K562 (cell line): Measurements from ENCODE around the gene SLC44A1. TPM values are rescaled to one million over a fixed set of nuclear protein-coding genes. Genes with fewer than 3 reads are reported as not detected.

Experiments
- BACH1 ChIP-seq: fragments of 200-800 bp; sonication (Bioruptor generic); IDR thresholded peaks from 2 replicates; pipeline ENCODE4 v1.6.1; 2016; ENCODE audit warnings: missing genetic modification characterization, missing compliant biosample characterization
- COPS2 ChIP-seq: fragments of 450-650 bp; conservative IDR thresholded peaks from 2 replicates; pipeline ENCODE4 v1.6.1; 2016; ENCODE audit warnings: mild to moderate bottlenecking, moderate library complexity
- CREB1 ChIP-seq, 2 experiments: sonication (generic) in 1 of 2; formaldehyde crosslinking in 1 of 2; IDR thresholded peaks; 2 replicates each; pipeline versions ENCODE4 v1.6.1 to v1.8.0; 2012 to 2022; ENCODE audit warnings: inconsistent platforms in 1 of 2, mild to moderate bottlenecking in 1 of 2, missing genetic modification reagents in 1 of 2, moderate library complexity in 1 of 2
- CSDE1 ChIP-seq, 2 experiments: fragments of 450-650 bp; IDR thresholded peaks; 2 replicates each; pipeline ENCODE4 v1.6.1; 2016; ENCODE audit warnings: mild to moderate bottlenecking in 1 of 2
- GABPB2 ChIP-seq: fragments of 250-450 bp; sonication (Bioruptor Pico); conservative IDR thresholded peaks from 2 replicates; pipeline ENCODE4 v1.5.1; 2021; ENCODE audit warnings: mild to moderate bottlenecking
- JUN ChIP-seq, 2 experiments: sonication (generic) in 1 of 2; formaldehyde crosslinking in 1 of 2; IDR thresholded peaks; 2 replicates each; pipeline versions ENCODE4 v1.6.1 to v1.8.0; 2012 to 2022; ENCODE audit warnings: borderline replicate concordance in 2 of 2, mild to moderate bottlenecking in 2 of 2, improper control_type of control experiment in 1 of 2, low read depth in 1 of 2, low read length in 1 of 2, missing genetic modification reagents in 1 of 2
- KAT8 ChIP-seq: fragments of 450-650 bp; IDR thresholded peaks from 2 replicates; pipeline ENCODE4 v1.6.1; 2016; ENCODE audit warnings: low read depth, mild to moderate bottlenecking
- KHSRP ChIP-seq: fragments of 450-650 bp; IDR thresholded peaks from 2 replicates; pipeline ENCODE4 v1.6.1; 2017
- KLF6 ChIP-seq: fragments of 250-450 bp; sonication (Bioruptor Pico); IDR thresholded peaks from 2 replicates; pipeline ENCODE4 v1.4.0; 2020; ENCODE audit warnings: mild to moderate bottlenecking, moderate library complexity, borderline replicate concordance
- TAL1 ChIP-seq: fragments of 450-650 bp; IDR thresholded peaks from 2 replicates; pipeline ENCODE4 v1.6.1; 2016; ENCODE audit warnings: mild to moderate bottlenecking
- ZBED1 ChIP-seq: IDR thresholded peaks from 2 replicates; pipeline ENCODE4 v1.6.1; 2014
- ZFX ChIP-seq: sonication (generic); formaldehyde crosslinking; IDR thresholded peaks from 2 replicates; pipeline ENCODE4 v1.8.0; 2022; ENCODE audit warnings: mild to moderate bottlenecking, missing genetic modification reagents, moderate library complexity
- ZNF143 ChIP-seq: sonication (generic); formaldehyde crosslinking; IDR thresholded peaks from 2 replicates; pipeline ENCODE4 v1.9.0; 2022; ENCODE audit warnings: mild to moderate bottlenecking, missing genetic modification reagents
- ZNF239 ChIP-seq: fragments of 250-450 bp; sonication (Bioruptor Pico); IDR thresholded peaks from 2 replicates; pipeline ENCODE4 v1.4.0; 2020; ENCODE audit warnings: mild to moderate bottlenecking
- ZNF408 ChIP-seq: fragments of 250-450 bp; sonication (Bioruptor Pico); IDR thresholded peaks from 2 replicates; pipeline ENCODE4 v1.4.0; 2020; ENCODE audit warnings: low read depth, mild to moderate bottlenecking, moderate library complexity
- polyA plus RNA-seq, 8 experiments: library from polyadenylated mRNA; depleted of rRNA in 4 of 8; stranded (reverse) in 5 of 8; unstranded in 3 of 8; fragments of >200 nt; fragmentation: Nextera tagmentation in 2 of 8; fragmentation: Illumina TruSeq in 1 of 8; extraction: Ambion mirVana in 2 of 8; extraction: Trizol in 1 of 8; gene quantifications; 2 replicates each; pipeline versions ENCODE4 v1.2.1 to v1.2.3, GENCODE V29; 2011 to 2014; ENCODE audit warnings: inconsistent platforms in 1 of 8, missing spikeins in 1 of 8
- total RNA-seq, 7 experiments: library from RNA; depleted of rRNA in 6 of 7; stranded (reverse); fragments of >200 nt in 6 of 7; fragmentation: Illumina TruSeq in 2 of 7; extraction: Trizol in 2 of 7; gene quantifications; 2 replicates each; pipeline versions ENCODE4 v1.2.1 to v1.2.3, GENCODE V29; 2011 to 2021; ENCODE audit warnings: low replicate concordance in 1 of 7
- TF ChIP-seq, protein P1 (sequence below): IDR thresholded peaks from 3 replicates; pipeline ENCODE4 v1.6.1; 2011; ENCODE audit warnings: borderline replicate concordance, mild to moderate bottlenecking; ENCODE audit not compliant: insufficient read length, insufficient read depth
- TF ChIP-seq, protein P2 (sequence below), 2 experiments: IDR thresholded peaks; 2 replicates each; pipeline ENCODE4 v1.6.1; 2011; ENCODE audit warnings: borderline replicate concordance in 1 of 2, control low read depth in 1 of 2, low read depth in 1 of 2, low read length in 1 of 2, mild to moderate bottlenecking in 1 of 2, mixed read lengths in 1 of 2, moderate library complexity in 1 of 2; ENCODE audit not compliant: insufficient read depth in 1 of 2, insufficient read length in 1 of 2, poor library complexity in 1 of 2, severe bottlenecking in 1 of 2; ENCODE audit errors: extremely low read depth in 1 of 2
- TF ChIP-seq, protein P3 (sequence below), 3 experiments: fragments of 200-800 bp in 1 of 3; sonication (Bioruptor generic) in 1 of 3; sonication (generic) in 1 of 3; formaldehyde crosslinking in 1 of 3; IDR thresholded peaks; 2 replicates each; pipeline versions ENCODE4 v1.6.1 to v1.8.0; 2016 to 2022; ENCODE audit warnings: mild to moderate bottlenecking in 2 of 3, missing compliant biosample characterization in 2 of 3, missing genetic modification characterization in 2 of 3, missing genetic modification reagents in 1 of 3
- TF ChIP-seq, protein P4 (sequence below): IDR thresholded peaks from 2 replicates; pipeline ENCODE4 v1.6.1; 2011; ENCODE audit not compliant: insufficient read length; ENCODE audit errors: extremely low read depth
- TF ChIP-seq, protein P5 (sequence below): sonication (generic); formaldehyde crosslinking; IDR thresholded peaks from 2 replicates; pipeline ENCODE4 v1.9.0; 2022; ENCODE audit warnings: mild to moderate bottlenecking, missing genetic modification reagents

The SLC44A1 gene
- total and polyA plus RNA-seq, 9 of the 15 experiments (the other 6 are each of a cell fraction or from before 2014, with no cell fraction given) = 0.11 to 0.59 (median 0.30) TPM

DNA sequence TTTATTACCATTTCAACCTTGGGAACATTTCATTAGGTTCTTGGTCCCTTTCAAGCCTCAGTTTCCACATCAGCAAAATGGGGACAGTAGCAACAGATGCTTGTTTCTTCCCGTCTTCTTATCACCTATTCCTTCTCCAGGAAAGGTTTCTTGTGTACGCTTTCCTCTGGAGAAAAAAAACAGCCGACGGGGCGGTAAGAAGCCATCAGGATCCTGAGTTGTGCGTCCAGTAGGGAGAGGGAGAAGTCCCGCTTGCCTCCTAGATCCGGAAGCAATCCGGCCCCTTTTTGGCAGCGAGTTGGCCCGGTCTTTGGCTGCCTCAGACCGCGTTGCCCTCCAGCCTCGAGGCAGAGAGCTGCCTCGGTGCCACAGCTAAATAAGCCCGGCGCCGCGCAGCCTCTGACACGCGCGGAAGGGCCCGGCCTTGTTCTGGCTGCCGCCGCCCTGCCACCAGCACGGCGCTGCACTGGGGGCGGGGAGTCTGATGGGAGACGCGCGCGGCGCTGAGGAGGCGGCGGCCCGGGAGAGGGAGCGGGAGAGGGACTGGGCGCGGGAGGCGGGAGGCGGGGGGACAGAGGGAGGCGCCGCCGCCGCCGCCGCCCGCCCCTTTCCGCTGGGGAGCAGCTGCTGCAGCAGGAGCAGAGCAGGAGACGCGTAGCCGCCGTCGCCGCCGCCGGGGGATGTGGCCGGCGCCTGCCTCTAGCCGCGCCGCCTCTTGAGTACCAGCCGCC, at the start of gene SLC44A1 (continued):
- TF ChIP-seq, protein P1, sequence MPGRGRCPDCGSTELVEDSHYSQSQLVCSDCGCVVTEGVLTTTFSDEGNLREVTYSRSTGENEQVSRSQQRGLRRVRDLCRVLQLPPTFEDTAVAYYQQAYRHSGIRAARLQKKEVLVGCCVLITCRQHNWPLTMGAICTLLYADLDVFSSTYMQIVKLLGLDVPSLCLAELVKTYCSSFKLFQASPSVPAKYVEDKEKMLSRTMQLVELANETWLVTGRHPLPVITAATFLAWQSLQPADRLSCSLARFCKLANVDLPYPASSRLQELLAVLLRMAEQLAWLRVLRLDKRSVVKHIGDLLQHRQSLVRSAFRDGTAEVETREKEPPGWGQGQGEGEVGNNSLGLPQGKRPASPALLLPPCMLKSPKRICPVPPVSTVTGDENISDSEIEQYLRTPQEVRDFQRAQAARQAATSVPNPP = no peak
- TF ChIP-seq, protein P2, sequence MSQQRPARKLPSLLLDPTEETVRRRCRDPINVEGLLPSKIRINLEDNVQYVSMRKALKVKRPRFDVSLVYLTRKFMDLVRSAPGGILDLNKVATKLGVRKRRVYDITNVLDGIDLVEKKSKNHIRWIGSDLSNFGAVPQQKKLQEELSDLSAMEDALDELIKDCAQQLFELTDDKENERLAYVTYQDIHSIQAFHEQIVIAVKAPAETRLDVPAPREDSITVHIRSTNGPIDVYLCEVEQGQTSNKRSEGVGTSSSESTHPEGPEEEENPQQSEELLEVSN (IDR thresholded peaks at IDR 0.05; ENCODE audit: borderline replicate concordance in 1 of 2, extremely low read depth in 1 of 2, insufficient read depth in 1 of 2, insufficient read length in 1 of 2, low read depth in 1 of 2, low read length in 1 of 2, poor library complexity in 1 of 2, severe bottlenecking in 1 of 2) = peak; percentile 91 to 96
- TF ChIP-seq, protein P3, sequence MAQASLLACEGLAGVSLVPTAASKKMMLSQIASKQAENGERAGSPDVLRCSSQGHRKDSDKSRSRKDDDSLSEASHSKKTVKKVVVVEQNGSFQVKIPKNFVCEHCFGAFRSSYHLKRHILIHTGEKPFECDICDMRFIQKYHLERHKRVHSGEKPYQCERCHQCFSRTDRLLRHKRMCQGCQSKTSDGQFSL (CRISPR knock-in tag; IDR thresholded peaks at IDR 0.05) = 0 out of 2 replicates have a peak, but pooled peaks have one; percentile 61
- TF ChIP-seq, protein P3 (tag; IDR thresholded peaks at IDR 0.05) = no peak
- no peak for TF ChIP-seq TAL1
- TF ChIP-seq BACH1 (tag) = no peak
- peak; percentile 86 for TF ChIP-seq ZFX (CRISPR knock-in tag)
- 0 out of 2 replicates have a peak, but pooled peaks have one; percentile 29 for TF ChIP-seq ZNF143
- no peak for TF ChIP-seq CSDE1 (IDR thresholded peaks at IDR 0.05)
- TF ChIP-seq JUN (IDR thresholded peaks at IDR 0.05; ENCODE audit: borderline replicate concordance, low read depth, low read length) = peak; percentile 57; the same call in 1 of the 2 replicates
- peak; percentile 81; the same call in 1 of the 2 replicates for TF ChIP-seq JUN (CRISPR knock-in tag; IDR thresholded peaks at IDR 0.05; ENCODE audit: borderline replicate concordance)
- no peak for TF ChIP-seq ZNF408 (CRISPR knock-in tag)
- no peak for TF ChIP-seq COPS2
- no peak for TF ChIP-seq KLF6 (CRISPR knock-in tag)
- TF ChIP-seq ZBED1 = no peak
- TF ChIP-seq GABPB2 (CRISPR knock-in tag) = 0 out of 2 replicates have a peak, but pooled peaks have one; percentile 39
- TF ChIP-seq KAT8 = no peak
- TF ChIP-seq, protein P4, sequence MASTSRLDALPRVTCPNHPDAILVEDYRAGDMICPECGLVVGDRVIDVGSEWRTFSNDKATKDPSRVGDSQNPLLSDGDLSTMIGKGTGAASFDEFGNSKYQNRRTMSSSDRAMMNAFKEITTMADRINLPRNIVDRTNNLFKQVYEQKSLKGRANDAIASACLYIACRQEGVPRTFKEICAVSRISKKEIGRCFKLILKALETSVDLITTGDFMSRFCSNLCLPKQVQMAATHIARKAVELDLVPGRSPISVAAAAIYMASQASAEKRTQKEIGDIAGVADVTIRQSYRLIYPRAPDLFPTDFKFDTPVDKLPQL = no peak
- no peak for TF ChIP-seq KHSRP
- peak; percentile 55 for TF ChIP-seq CREB1 (IDR thresholded peaks at IDR 0.05)
- TF ChIP-seq CREB1 (CRISPR knock-in tag; IDR thresholded peaks at IDR 0.05) = peak; percentile 73
- TF ChIP-seq ZNF239 = 0 out of 2 replicates have a peak, but pooled peaks have one; percentile 36
- TF ChIP-seq, protein P5, sequence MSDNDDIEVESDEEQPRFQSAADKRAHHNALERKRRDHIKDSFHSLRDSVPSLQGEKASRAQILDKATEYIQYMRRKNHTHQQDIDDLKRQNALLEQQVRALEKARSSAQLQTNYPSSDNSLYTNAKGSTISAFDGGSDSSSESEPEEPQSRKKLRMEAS (CRISPR knock-in tag) = peak; percentile 100
